HepG2 (cell line): ENCODE results near the gene ARHGEF7. TPM values are rescaled to one million over a fixed set of nuclear protein-coding genes. Genes with fewer than 3 reads are reported as not detected.

Experiments
- ATAC-seq: fragments of 200-7000 bp; cut with Tn5 transposase; 3 replicates; pipeline ENCODE4 v1.9.1; 2020; ENCODE audit warnings: mild to moderate bottlenecking, moderate library complexity
- BruUV-seq: library from RNA; stranded (reverse); fragments of 400-500 nt; replicated peaks from 2 replicates; lab custom pipeline; 2021; lab: Mats Ljungman, UMichigan
- CTCF ChIA-PET: fragments of 300-600 bp; formaldehyde crosslinking; extraction: SDS; loops from one replicate; lab custom pipeline; 2021; ENCODE audit warnings: low total read pairs, inconsistent platforms, low intra/inter-chr PET ratio; lab: Yijun Ruan, JAX
- POLR2A ChIA-PET: fragments of 350-600 bp; sonication (Branson Sonifier 250); formaldehyde crosslinking; loops from one replicate; lab custom pipeline; 2020; ENCODE audit warnings: antibody characterized with exemption, inconsistent platforms; lab: Yijun Ruan, JAX
- DNase-seq: peaks from one replicate; pipeline ENCODE4 v3.0.0-alpha.2; 2015; ENCODE audit warnings: low spot score
- FAIRE-seq: peaks from 3 replicates; lab custom pipeline; 2011; peaks lifted over from hg19 to GRCh38; lab: Jason Lieb, UNC
- H2AFZ ChIP-seq: one replicate; pipeline ENCODE4 v1.6.1; 2011; ENCODE audit warnings: low read length, inconsistent platforms
- H3K27ac ChIP-seq: fragments of 300-600 bp; 3 replicates; pipeline ENCODE4 v1.8.0; 2011; ENCODE audit warnings: mixed run types, mild to moderate bottlenecking, mixed read lengths, low read length, inconsistent platforms; ENCODE audit not compliant: insufficient read depth; ENCODE audit errors: extremely low read length
- H3K27me3 ChIP-seq, 2 experiments: fragments of 200-600 bp in 1 of 2; 2 replicates in 1 of 2; 3 replicates in 1 of 2; pipeline versions ENCODE4 v1.6.0 to v1.8.0; 2011; ENCODE audit warnings: low read length in 2 of 2, mild to moderate bottlenecking in 2 of 2, moderate library complexity in 2 of 2, inconsistent platforms in 1 of 2; ENCODE audit not compliant: insufficient read depth in 2 of 2, control insufficient read depth in 1 of 2
- H3K36me3 ChIP-seq, 2 experiments: fragments of 200-600 bp in 1 of 2; replicated peaks in 1 of 2; 2 replicates in 1 of 2; 3 replicates in 1 of 2; pipeline versions ENCODE4 v1.5.1 to v1.8.0; 2011; ENCODE audit warnings: low read length in 2 of 2, inconsistent platforms in 1 of 2; ENCODE audit not compliant: insufficient read depth in 2 of 2, control insufficient read depth in 1 of 2
- H3K4me1 ChIP-seq: 2 replicates; pipeline ENCODE4 v1.5.1; 2012; ENCODE audit warnings: low read length, inconsistent platforms; ENCODE audit not compliant: insufficient read depth
- H3K4me2 ChIP-seq: 2 replicates; pipeline ENCODE4 v1.6.0; 2011; ENCODE audit warnings: low read depth, low read length, inconsistent platforms
- H3K4me3 ChIP-seq, 3 experiments: fragments of 200-600 bp in 1 of 3; sonication (generic), shearing (Covaris generic) in 1 of 3; replicated peaks in 1 of 3; 2 replicates each; pipeline ENCODE4 v1.5.1; 2011 to 2016; ENCODE audit warnings: low read length in 3 of 3, inconsistent platforms in 2 of 3, low read depth in 2 of 3, mild to moderate bottlenecking in 2 of 3, control low read depth in 1 of 3, mixed read lengths in 1 of 3; ENCODE audit not compliant: insufficient read depth in 1 of 3
- H3K79me2 ChIP-seq: one replicate; pipeline ENCODE4 v1.6.1; 2011; ENCODE audit warnings: low read length, inconsistent platforms; ENCODE audit not compliant: insufficient read depth
- H3K9ac ChIP-seq: 2 replicates; pipeline ENCODE4 v1.6.0; 2011; ENCODE audit warnings: mild to moderate bottlenecking, low read depth, low read length, inconsistent platforms; ENCODE audit not compliant: insufficient read depth
- H3K9me3 ChIP-seq: 2 replicates; pipeline ENCODE4 v1.5.1; 2012; ENCODE audit warnings: mild to moderate bottlenecking, low read length
- H4K20me1 ChIP-seq: 2 replicates; pipeline ENCODE4 v1.6.0; 2011; ENCODE audit warnings: inconsistent platforms, mild to moderate bottlenecking, low read length, moderate library complexity; ENCODE audit not compliant: insufficient read depth
- BCL6 ChIP-seq: IDR thresholded peaks from 2 replicates; pipeline ENCODE4 v1.6.1; 2016; ENCODE audit warnings: missing genetic modification reagents, missing compliant biosample characterization
- HOXA9 ChIP-seq: sonication (generic); formaldehyde crosslinking; IDR thresholded peaks from 2 replicates; pipeline ENCODE4 v1.8.1; 2022; ENCODE audit warnings: missing genetic modification reagents, mild to moderate bottlenecking, moderate library complexity, borderline replicate concordance
- NR2F1 ChIP-seq, 2 experiments: fragments of 450-650 bp in 1 of 2; formaldehyde crosslinking in 1 of 2; IDR thresholded peaks; 2 replicates each; pipeline versions ENCODE4 v1.5.0 to v1.6.1; 2016 to 2020; ENCODE audit warnings: mild to moderate bottlenecking in 1 of 2, missing compliant biosample characterization in 1 of 2, missing genetic modification reagents in 1 of 2, moderate library complexity in 1 of 2
- RFXAP ChIP-seq: sonication (generic); formaldehyde crosslinking; IDR thresholded peaks from 2 replicates; pipeline ENCODE4 v1.4.0; 2020; ENCODE audit warnings: missing genetic modification reagents, borderline replicate concordance
- SP5 ChIP-seq: IDR thresholded peaks from 2 replicates; pipeline ENCODE4 v1.6.1; 2016; ENCODE audit warnings: low read depth, borderline replicate concordance
- THYN1 ChIP-seq: sonication (generic); formaldehyde crosslinking; IDR thresholded peaks from 2 replicates; pipeline ENCODE4 v1.8.1; 2023; ENCODE audit warnings: low read depth, mild to moderate bottlenecking, moderate library complexity, missing genetic modification reagents, borderline replicate concordance
- YEATS2 ChIP-seq: sonication (generic); formaldehyde crosslinking; IDR thresholded peaks from 2 replicates; pipeline ENCODE4 v1.4.0; 2020; ENCODE audit warnings: missing genetic modification reagents, borderline replicate concordance
- ZBTB20 ChIP-seq: sonication (generic); formaldehyde crosslinking; IDR thresholded peaks from 2 replicates; pipeline ENCODE4 v1.8.1; 2023; ENCODE audit warnings: missing genetic modification reagents, low read depth, mild to moderate bottlenecking, borderline replicate concordance
- ZBTB40 ChIP-seq, 2 experiments: fragments of 450-650 bp in 1 of 2; sonication (generic) in 1 of 2; formaldehyde crosslinking in 1 of 2; IDR thresholded peaks; 2 replicates each; pipeline versions ENCODE4 v1.6.1 to v1.8.0; 2016 to 2022; ENCODE audit warnings: antibody characterized with exemption in 1 of 2, mild to moderate bottlenecking in 1 of 2, missing genetic modification reagents in 1 of 2
- ZNF234 ChIP-seq: sonication (generic); formaldehyde crosslinking; conservative IDR thresholded peaks from 2 replicates; pipeline ENCODE4 v1.5.1; 2020; ENCODE audit warnings: mild to moderate bottlenecking, missing genetic modification reagents
- ZNF441 ChIP-seq: sonication (generic); formaldehyde crosslinking; IDR thresholded peaks from 2 replicates; pipeline ENCODE4 v1.7.0; 2021; ENCODE audit warnings: missing genetic modification reagents, borderline replicate concordance
- ZNF546 ChIP-seq: sonication (generic); formaldehyde crosslinking; conservative IDR thresholded peaks from 2 replicates; pipeline ENCODE4 v1.8.1; 2023; ENCODE audit warnings: mild to moderate bottlenecking, missing genetic modification reagents
- ZNF780A ChIP-seq: sonication (generic); formaldehyde crosslinking; IDR thresholded peaks from 2 replicates; pipeline ENCODE4 v1.8.0; 2022; ENCODE audit warnings: mild to moderate bottlenecking, missing genetic modification reagents, moderate library complexity
- WGBS: methylation state at CpG from one replicate; pipeline ENCODE4 v1.1.6; 2017; ENCODE audit warnings: low lambda C conversion rate; 5-methylcytosine and 5-hydroxymethylcytosine counted together
- in situ Hi-C: cut with HindIII; loops from 2 replicates; pipeline ENCODE4 v1.10.0; 2017; ENCODE audit warnings: low pct_unique_long_range_greater_than_20kb; ENCODE audit not compliant: extremely low pct_ligation_motif_present
- intact Hi-C: fragments of 100-400 bp; cut with micrococcal nuclease; formaldehyde crosslinking; loops from one replicate; pipeline ENCODE4 v1.10.0; 2022; ENCODE audit not compliant: unreplicated experiment
- polyA plus RNA-seq, 8 experiments: library from polyadenylated mRNA; depleted of rRNA in 3 of 8; stranded (reverse) in 7 of 8; unstranded in 1 of 8; fragments of >200 nt; fragmentation: Illumina TruSeq in 4 of 8; extraction: Trizol in 4 of 8; gene quantifications; 2 replicates each; pipeline versions ENCODE4 v1.2.1 to v1.2.3, GENCODE V29; 2011 to 2016; ENCODE audit warnings: low read depth in 4 of 8, missing spikeins in 1 of 8, mixed read lengths in 1 of 8; ENCODE audit not compliant: insufficient read depth in 1 of 8
- total RNA-seq, 5 experiments: library from RNA; depleted of rRNA; stranded (reverse); fragments of >200 nt; fragmentation: Illumina TruSeq; extraction: Trizol; gene quantifications; 2 replicates each; pipeline ENCODE4 v1.2.3, GENCODE V29; 2016; ENCODE audit warnings: low read depth in 1 of 5

The ARHGEF7 gene
- total and polyA plus RNA-seq, 2 of the 13 experiments (the other 11 are each of a cell fraction or from before 2014, with no cell fraction given), result 15.7 to 22.3 TPM

- ChIA-PET CTCF (no interaction called here), POLR2A (no interaction called here)
- 100% methylated on average over 9 of the region's 12 CpGs for WGBS
- no peak overlapping the region for H3K9ac ChIP-seq
- FAIRE-seq (no peak), DNase-seq (no peak), ATAC-seq (no peak)
- intact Hi-C loops, result no loop called here
- no peaks in the 10 kb centered on the region for H3K9me3 ChIP-seq
- H3K4me1 ChIP-seq, result peaks cover 13% of the 10 kb centered on the region
- H3K4me2 ChIP-seq, result no peak overlapping the region
- no peak overlapping the region for H3K4me3 ChIP-seq
- peaks cover 48% of the 10 kb centered on the region for H3K79me2 ChIP-seq
- peaks cover 2 to 10% of the 10 kb centered on the region in 2 experiments; a peak in 4 of 5 replicates for H3K36me3 ChIP-seq
- in situ Hi-C loops, result loop anchor here (25.0 kb wide), 1 partner anchor 269 kb away; no protein-coding TSS in a partner anchor
- BruUV-seq, result no TSS peak
- TF ChIP-seq ZNF546 (CRISPR knock-in tag) (no peak), THYN1 (CRISPR knock-in tag) (no peak), ZNF234 (CRISPR knock-in tag) (no peak), ZBTB40 (IDR thresholded peaks at IDR 0.05) (no peak), ZBTB40 (CRISPR knock-in tag; IDR thresholded peaks at IDR 0.05) (no peak), ZNF780A (CRISPR knock-in tag) (no peak), HOXA9 (no peak), YEATS2 (CRISPR knock-in tag) (no peak), BCL6 (no peak), SP5 (CRISPR knock-in tag) (no peak), NR2F1 (CRISPR knock-in tag; IDR thresholded peaks at IDR 0.05) (no peak), ZNF441 (CRISPR knock-in tag) (no peak), RFXAP (CRISPR knock-in tag) (no peak), ZBTB20 (no peak)
- peaks cover 22% of the 10 kb centered on the region for H4K20me1 ChIP-seq
- no peaks in the 10 kb centered on the region for H3K27me3 ChIP-seq
- H3K27ac ChIP-seq, result no peak overlapping the region
- H2AFZ ChIP-seq, result no peak overlapping the region
Observed at GRCh38 chr13:111206148-111206547, 91.0 kb downstream of the ARHGEF7 start.
